Stimulated activated CD4-positive, alpha-beta T cell treated with anti-CD3 and anti-CD28 coated beads, Interleukin-2, amount 100 ng/mL, for 48 hours (primary cell): ENCODE data around the gene GNAS.
"Not testable (repeated sequence)": the region's sequence is repeated elsewhere in the genome, so short reads cannot be mapped to it uniquely, and the experiment has no call there.

ENCODE experiments used
- DNase-seq, 2 donors: peaks; one replicate each; pipeline ENCODE4 v3.0.0-alpha.2; 2020

The GNAS gene

DNA sequence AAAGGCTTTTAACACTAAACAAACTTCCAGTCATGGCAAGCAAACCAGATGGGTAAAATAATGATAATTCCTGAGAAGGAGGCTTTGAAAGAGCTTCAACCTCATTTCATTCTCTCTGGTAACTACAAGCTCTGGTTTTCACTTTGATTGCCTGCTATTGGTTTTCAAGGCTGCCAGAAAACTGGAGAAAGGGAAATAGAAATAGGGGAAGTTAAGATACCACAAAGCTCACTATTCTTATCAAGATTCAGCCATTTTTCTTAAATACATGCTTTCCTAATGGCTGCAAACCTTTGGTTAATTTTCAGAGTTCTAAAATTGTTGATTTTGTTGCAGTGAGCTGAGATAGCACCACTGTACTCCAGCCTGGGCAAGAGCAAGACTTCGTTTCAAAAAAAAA lies 86.0 kb downstream of the GNAS start:
- DNase-seq, result no peak

DNA sequence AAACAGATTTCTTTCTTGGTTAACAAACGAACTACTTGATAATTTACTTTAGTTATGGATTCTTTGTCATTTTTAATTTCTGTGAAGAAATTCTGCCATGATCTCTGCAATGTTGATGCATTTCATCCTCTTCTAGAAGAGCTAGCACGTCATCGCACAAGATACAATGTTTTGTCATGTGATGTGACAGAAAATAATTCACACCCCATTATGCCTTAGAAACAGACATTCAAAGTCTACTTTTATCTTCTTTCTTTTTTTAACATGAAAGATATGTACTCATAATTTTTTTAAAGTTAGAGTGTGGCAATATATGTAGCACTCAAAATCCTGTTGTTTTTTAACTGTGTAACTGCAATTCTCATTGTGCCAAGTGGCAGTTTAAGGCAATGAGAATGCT lies 89.0 kb downstream of the GNAS start:
- DNase-seq, result no peak

DNA sequence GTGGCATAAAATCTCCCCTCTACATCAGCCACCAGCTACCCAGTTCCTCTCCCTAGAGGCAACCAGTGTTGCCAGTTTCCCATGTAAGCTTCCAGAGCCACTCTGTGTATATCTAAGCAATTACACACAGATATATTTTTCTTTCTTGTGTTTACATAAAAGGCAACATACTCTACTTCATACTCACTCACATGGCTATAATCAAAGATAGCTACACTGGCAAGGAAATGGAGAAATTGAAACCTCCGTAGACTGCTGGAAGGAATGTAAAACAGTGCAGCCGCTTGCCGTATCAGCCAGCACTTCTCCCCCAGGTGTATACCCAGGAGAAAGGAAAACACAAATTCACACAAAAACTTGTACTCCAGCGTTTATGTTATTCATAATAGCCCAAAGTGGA lies 90.0 kb downstream of the GNAS start:
- DNase-seq, result no peak

DNA sequence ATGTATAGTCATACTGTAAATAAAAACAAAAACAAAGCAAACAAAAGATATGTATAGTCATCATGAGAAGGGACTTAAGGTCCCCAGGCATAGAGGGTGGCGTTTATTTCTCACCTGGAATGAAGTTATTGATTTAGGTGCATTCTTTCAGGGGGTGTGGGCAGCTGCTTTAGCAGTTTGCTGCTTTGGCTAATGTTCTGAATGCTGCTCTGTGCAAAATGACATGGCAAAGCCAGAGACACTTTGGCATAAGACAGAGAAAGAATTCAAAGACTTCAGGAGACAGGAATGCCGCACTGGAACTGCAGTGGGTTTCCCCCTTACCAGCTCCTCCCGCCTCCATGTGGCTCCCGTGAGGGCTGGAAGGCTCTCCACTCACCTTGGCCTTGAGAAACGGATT lies 92.1 kb downstream of the GNAS start:
- DNase-seq, result no peak

DNA sequence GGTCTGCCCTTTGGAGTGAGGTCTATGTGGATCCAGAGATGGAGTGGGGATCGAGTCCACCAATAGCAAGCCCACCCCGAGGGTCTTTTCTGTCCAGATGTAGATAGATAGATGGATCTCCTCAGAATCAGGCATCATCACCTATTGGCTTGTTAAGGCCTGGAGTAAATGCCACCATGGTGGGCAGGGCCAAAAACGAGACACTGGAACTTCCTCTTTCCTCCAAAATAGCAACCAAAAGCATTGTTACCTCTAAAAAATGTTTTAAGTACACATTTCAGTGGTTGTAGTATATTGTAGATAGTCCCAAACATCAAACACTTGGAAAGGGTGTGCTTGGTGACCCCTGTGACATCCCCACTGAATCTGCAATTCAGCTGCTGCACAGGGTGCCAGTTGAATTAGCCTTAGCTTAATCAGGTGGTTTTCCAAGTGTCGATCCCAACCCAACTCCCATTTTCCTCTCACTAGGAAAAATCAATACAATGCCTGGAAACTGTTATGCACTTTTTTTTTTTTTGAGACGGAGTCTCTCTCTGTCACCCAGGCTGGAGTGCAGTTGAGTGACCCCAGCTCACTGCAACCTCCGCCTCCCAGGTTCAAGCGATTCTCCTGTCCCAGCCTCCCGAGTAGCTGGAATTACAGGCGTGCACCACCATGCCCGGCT lies 93.6 kb downstream of the GNAS start:
- DNase-seq, result no peak

DNA sequence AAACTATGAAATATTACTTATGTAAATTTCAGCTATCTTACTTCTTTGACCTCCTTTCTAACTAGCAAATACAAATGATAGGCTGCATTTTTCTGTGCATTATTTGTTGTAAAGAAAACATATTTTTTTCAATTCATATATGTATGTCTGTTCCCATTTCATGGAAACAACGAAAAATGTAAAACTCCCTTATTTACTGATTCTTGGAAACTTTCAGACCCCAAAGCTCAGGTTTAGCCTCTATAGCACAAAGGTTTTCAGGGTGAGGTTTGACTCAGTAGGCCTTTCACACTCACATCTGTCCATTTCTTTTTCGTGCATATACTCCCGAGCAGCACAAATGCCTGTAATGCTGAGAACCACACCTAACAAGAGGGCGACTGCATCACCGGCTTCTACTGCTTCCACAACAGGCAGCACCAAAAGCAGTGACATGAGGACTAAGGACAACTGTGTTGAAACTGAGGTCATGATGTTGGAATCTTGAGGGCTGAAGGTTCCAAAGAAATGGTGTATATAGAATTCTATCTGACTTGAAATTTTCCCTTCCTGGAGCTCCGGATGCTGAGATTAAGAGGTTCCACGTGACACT lies 95.4 kb downstream of the GNAS start:
- DNase-seq, result not testable (repeated sequence)

DNA sequence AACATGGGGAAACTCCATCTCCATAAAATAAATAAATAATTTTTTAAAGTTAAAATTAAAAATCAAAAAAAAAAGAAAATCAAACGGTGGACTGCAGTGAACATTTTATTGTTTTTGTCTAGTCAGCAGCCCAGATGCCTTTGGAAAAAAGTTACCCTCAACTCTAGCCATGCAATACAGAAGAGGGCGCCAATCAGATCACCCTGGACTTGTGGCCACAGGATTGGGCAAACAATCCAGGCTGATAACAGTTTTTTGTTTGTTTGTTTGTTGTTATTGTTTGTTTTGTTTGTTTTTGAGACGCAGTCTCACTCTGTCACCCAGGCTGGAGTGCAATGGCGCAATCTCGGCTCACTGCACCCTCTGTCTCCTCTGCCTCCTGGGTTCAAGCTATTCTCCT lies 98.1 kb downstream of the GNAS start:
- DNase-seq, result no peak

DNA sequence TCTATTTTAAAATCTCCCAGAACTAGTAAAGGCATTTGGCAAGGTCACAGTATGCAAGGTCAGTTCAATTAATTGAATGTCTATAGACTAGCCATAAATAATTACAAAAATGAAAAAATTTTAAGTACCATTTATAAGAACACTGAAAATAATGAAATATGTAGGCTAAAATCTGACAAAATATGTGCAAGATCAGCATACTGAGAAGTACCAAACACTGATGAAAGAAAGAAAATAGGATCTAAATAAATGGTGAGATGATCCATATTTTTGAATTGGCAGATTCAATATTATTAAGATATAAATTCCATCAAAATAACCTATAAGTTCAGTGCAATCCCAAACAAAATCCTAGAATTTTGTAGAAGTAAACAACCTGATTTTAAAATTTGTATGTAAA lies 100.5 kb downstream of the GNAS start:
- no peak for DNase-seq

DNA sequence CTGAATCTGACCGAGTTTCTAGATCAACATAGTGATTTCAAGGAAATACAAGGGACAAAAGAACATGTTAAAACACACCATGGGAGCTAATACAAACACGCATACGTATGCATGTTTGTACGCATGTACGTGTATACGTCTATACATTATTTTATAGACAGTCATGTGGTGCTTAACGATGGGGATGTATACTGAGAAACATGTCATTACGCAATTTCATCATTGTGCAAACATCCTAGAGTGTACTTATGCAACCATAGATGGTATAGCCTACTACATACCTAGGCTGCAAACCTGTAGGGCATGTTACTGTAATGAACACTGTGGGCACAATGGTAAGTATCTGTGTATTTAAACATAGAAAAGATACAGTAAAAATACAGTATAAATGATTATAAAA lies 103.6 kb downstream of the GNAS start:
- no peak for DNase-seq

DNA sequence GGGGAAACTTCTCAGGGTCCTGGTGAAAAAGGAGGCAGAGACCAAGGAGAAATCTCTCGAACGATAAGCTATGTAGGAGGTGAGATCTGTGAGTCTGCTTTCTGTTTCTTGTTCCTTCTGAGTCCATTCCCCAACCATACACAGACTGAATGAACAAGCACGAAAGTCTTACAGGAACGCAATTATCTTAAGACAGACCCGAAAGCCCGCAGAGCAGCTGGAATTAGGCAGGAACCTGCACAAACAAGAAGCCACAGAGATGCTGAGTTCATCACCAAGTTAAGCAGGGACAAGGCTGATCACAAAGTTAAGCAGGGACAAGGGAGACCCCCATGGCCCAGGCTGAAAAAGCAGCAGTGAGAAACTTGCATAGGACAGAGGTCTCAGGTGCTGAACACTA lies 107.1 kb downstream of the GNAS start:
- DNase-seq, result no peak
